ENCODE results near the gene HIC1. TPM values are rescaled to one million over a fixed set of nuclear protein-coding genes. Genes with fewer than 3 reads are reported as not detected.
A peak's percentile ranks its signal among the peaks of the same experiment; 100 is the strongest.

Gene HIC1
- total RNA-seq, 1 donor from 2014 or later = 19.0 TPM

- intact Hi-C loops (cut with micrococcal nuclease) = no loop called here
- DNase-seq = peak; percentile 62
- no peak for ATAC-seq
Observed at GRCh38 chr17:2089021-2089422, 34.1 kb downstream of the HIC1 start.

- ATAC-seq = no peak
- intact Hi-C loops (cut with micrococcal nuclease) = loop anchor here (10.0 kb wide), 1 partner anchor 155 kb away; no protein-coding TSS in a partner anchor
- no peak for DNase-seq
Observed at GRCh38 chr17:2090210-2090641, 35.3 kb downstream of the HIC1 start.

- DNase-seq (peak; percentile 64), ATAC-seq (peak; percentile 48)
- intact Hi-C loops (cut with micrococcal nuclease) = loop anchor here (10.0 kb wide), 1 partner anchor 154 kb away; no protein-coding TSS in a partner anchor
Observed at GRCh38 chr17:2090804-2091534, 36.1 kb downstream of the HIC1 start.

GRCh38 chr17:2092253-2092652 lies 37.4 kb downstream of the HIC1 start:
- no peak for ATAC-seq
- DNase-seq = no peak
- intact Hi-C loops (cut with micrococcal nuclease) = loop anchor here (10.0 kb wide), 1 partner anchor 153 kb away; no protein-coding TSS in a partner anchor

- DNase-seq = no peak
- intact Hi-C loops (cut with micrococcal nuclease) = loop anchor here (10.0 kb wide), 1 partner anchor 151 kb away; no protein-coding TSS in a partner anchor
- peak; percentile 10 for ATAC-seq
Observed at GRCh38 chr17:2093349-2093748, 38.4 kb downstream of the HIC1 start.

GRCh38 chr17:2094891-2095535 lies 40.1 kb downstream of the HIC1 start:
- intact Hi-C loops (cut with micrococcal nuclease) = loop anchor here (10.0 kb wide), 1 partner anchor 150 kb away; no protein-coding TSS in a partner anchor
- peak; percentile 92 for ATAC-seq
- DNase-seq = peak; percentile 86

- intact Hi-C loops (cut with micrococcal nuclease) = loop anchor here (10.0 kb wide), 1 partner anchor 149 kb away; no protein-coding TSS in a partner anchor
- DNase-seq (no peak), ATAC-seq (no peak)
Observed at GRCh38 chr17:2095536-2095910, 40.6 kb downstream of the HIC1 start.

- DNase-seq (peak; percentile 52), ATAC-seq (peak; percentile 49)
- intact Hi-C loops (cut with micrococcal nuclease) = no loop called here
Observed at GRCh38 chr17:2101448-2102257, 46.8 kb downstream of the HIC1 start.

- intact Hi-C loops (cut with micrococcal nuclease) = no loop called here
- ATAC-seq (no peak), DNase-seq (no peak)
Observed at GRCh38 chr17:2102931-2103809, 48.3 kb downstream of the HIC1 start.

GRCh38 chr17:2105663-2106062 lies 50.8 kb downstream of the HIC1 start:
- ATAC-seq (no peak), DNase-seq (no peak)
- intact Hi-C loops (cut with micrococcal nuclease) = no loop called here

GRCh38 chr17:2106308-2106955 lies 51.5 kb downstream of the HIC1 start:
- intact Hi-C loops (cut with micrococcal nuclease) = no loop called here
- peak; percentile 46 for ATAC-seq
- no peak for DNase-seq

GRCh38 chr17:2107050-2107449 lies 52.1 kb downstream of the HIC1 start:
- ATAC-seq = peak; percentile 39
- DNase-seq = no peak
- intact Hi-C loops (cut with micrococcal nuclease) = no loop called here

GRCh38 chr17:2107506-2107905 lies 52.6 kb downstream of the HIC1 start:
- intact Hi-C loops (cut with micrococcal nuclease) = no loop called here
- DNase-seq (peak; percentile 52), ATAC-seq (peak; percentile 83)

GRCh38 chr17:2108170-2108569 lies 53.3 kb downstream of the HIC1 start:
- no peak for DNase-seq
- intact Hi-C loops (cut with micrococcal nuclease) = no loop called here
- ATAC-seq = no peak

- ATAC-seq = no peak
- intact Hi-C loops (cut with micrococcal nuclease) = no loop called here
- DNase-seq = no peak
Observed at GRCh38 chr17:2110436-2110835, 55.5 kb downstream of the HIC1 start.

- no peak for DNase-seq
- intact Hi-C loops (cut with micrococcal nuclease) = no loop called here
- ATAC-seq = no peak
Observed at GRCh38 chr17:2111691-2112090, 56.8 kb downstream of the HIC1 start.
